HepG2 (cell line): ENCODE results near the gene CAPN15. TPM values are rescaled to one million over a fixed set of nuclear protein-coding genes. Genes with fewer than 3 reads are reported as not detected.

Experiments
- ATAC-seq: fragments of 200-7000 bp; cut with Tn5 transposase; 3 replicates; pipeline ENCODE4 v1.9.1; 2020; ENCODE audit warnings: mild to moderate bottlenecking, moderate library complexity
- BruUV-seq: library from RNA; stranded (reverse); fragments of 400-500 nt; replicated peaks from 2 replicates; lab custom pipeline; 2021; lab: Mats Ljungman, UMichigan
- CTCF ChIA-PET: fragments of 300-600 bp; formaldehyde crosslinking; extraction: SDS; loops from one replicate; lab custom pipeline; 2021; ENCODE audit warnings: low total read pairs, inconsistent platforms, low intra/inter-chr PET ratio; lab: Yijun Ruan, JAX
- POLR2A ChIA-PET: fragments of 350-600 bp; sonication (Branson Sonifier 250); formaldehyde crosslinking; loops from one replicate; lab custom pipeline; 2020; ENCODE audit warnings: antibody characterized with exemption, inconsistent platforms; lab: Yijun Ruan, JAX
- DNase-seq: peaks from one replicate; pipeline ENCODE4 v3.0.0-alpha.2; 2015; ENCODE audit warnings: low spot score
- FAIRE-seq: peaks from 3 replicates; lab custom pipeline; 2011; peaks lifted over from hg19 to GRCh38; lab: Jason Lieb, UNC
- H2AFZ ChIP-seq: one replicate; pipeline ENCODE4 v1.6.1; 2011; ENCODE audit warnings: low read length, inconsistent platforms
- H3K27ac ChIP-seq: fragments of 300-600 bp; 3 replicates; pipeline ENCODE4 v1.8.0; 2011; ENCODE audit warnings: mixed run types, mild to moderate bottlenecking, mixed read lengths, low read length, inconsistent platforms; ENCODE audit not compliant: insufficient read depth; ENCODE audit errors: extremely low read length
- H3K27me3 ChIP-seq, 2 experiments: fragments of 200-600 bp in 1 of 2; 2 replicates in 1 of 2; 3 replicates in 1 of 2; pipeline versions ENCODE4 v1.6.0 to v1.8.0; 2011; ENCODE audit warnings: low read length in 2 of 2, mild to moderate bottlenecking in 2 of 2, moderate library complexity in 2 of 2, inconsistent platforms in 1 of 2; ENCODE audit not compliant: insufficient read depth in 2 of 2, control insufficient read depth in 1 of 2
- H3K36me3 ChIP-seq, 2 experiments: fragments of 200-600 bp in 1 of 2; replicated peaks in 1 of 2; 2 replicates in 1 of 2; 3 replicates in 1 of 2; pipeline versions ENCODE4 v1.5.1 to v1.8.0; 2011; ENCODE audit warnings: low read length in 2 of 2, inconsistent platforms in 1 of 2; ENCODE audit not compliant: insufficient read depth in 2 of 2, control insufficient read depth in 1 of 2
- H3K4me1 ChIP-seq: 2 replicates; pipeline ENCODE4 v1.5.1; 2012; ENCODE audit warnings: low read length, inconsistent platforms; ENCODE audit not compliant: insufficient read depth
- H3K4me2 ChIP-seq: 2 replicates; pipeline ENCODE4 v1.6.0; 2011; ENCODE audit warnings: low read depth, low read length, inconsistent platforms
- H3K4me3 ChIP-seq, 3 experiments: fragments of 200-600 bp in 1 of 3; sonication (generic), shearing (Covaris generic) in 1 of 3; replicated peaks in 1 of 3; 2 replicates each; pipeline ENCODE4 v1.5.1; 2011 to 2016; ENCODE audit warnings: low read length in 3 of 3, inconsistent platforms in 2 of 3, low read depth in 2 of 3, mild to moderate bottlenecking in 2 of 3, control low read depth in 1 of 3, mixed read lengths in 1 of 3; ENCODE audit not compliant: insufficient read depth in 1 of 3
- H3K79me2 ChIP-seq: one replicate; pipeline ENCODE4 v1.6.1; 2011; ENCODE audit warnings: low read length, inconsistent platforms; ENCODE audit not compliant: insufficient read depth
- H3K9ac ChIP-seq: 2 replicates; pipeline ENCODE4 v1.6.0; 2011; ENCODE audit warnings: mild to moderate bottlenecking, low read depth, low read length, inconsistent platforms; ENCODE audit not compliant: insufficient read depth
- H3K9me3 ChIP-seq: 2 replicates; pipeline ENCODE4 v1.5.1; 2012; ENCODE audit warnings: mild to moderate bottlenecking, low read length
- H4K20me1 ChIP-seq: 2 replicates; pipeline ENCODE4 v1.6.0; 2011; ENCODE audit warnings: inconsistent platforms, mild to moderate bottlenecking, low read length, moderate library complexity; ENCODE audit not compliant: insufficient read depth
- ATAD3A ChIP-seq: sonication (generic); formaldehyde crosslinking; IDR thresholded peaks from 2 replicates; pipeline ENCODE4 v1.4.0; 2020; ENCODE audit warnings: missing genetic modification reagents
- ESRRA ChIP-seq: sonication (generic); formaldehyde crosslinking; IDR thresholded peaks from 2 replicates; pipeline ENCODE4 v1.5.1; 2020; ENCODE audit warnings: mild to moderate bottlenecking, low read depth, missing genetic modification reagents
- FOXA1 ChIP-seq, 2 experiments: fragments of 450-650 bp in 1 of 2; sonication (generic) in 1 of 2; formaldehyde crosslinking in 1 of 2; IDR thresholded peaks; 2 replicates each; pipeline versions ENCODE4 v1.4.0 to v1.6.1; 2016 to 2020; ENCODE audit warnings: missing genetic modification reagents in 1 of 2
- GFI1 ChIP-seq: sonication (generic); formaldehyde crosslinking; IDR thresholded peaks from 2 replicates; pipeline ENCODE4 v1.5.0; 2020; ENCODE audit warnings: missing genetic modification reagents, mild to moderate bottlenecking, borderline replicate concordance
- HDAC2 ChIP-seq: sonication (generic); formaldehyde crosslinking; IDR thresholded peaks from 2 replicates; pipeline ENCODE4 v1.4.0; 2020; ENCODE audit warnings: missing genetic modification reagents
- HNRNPK ChIP-seq: fragments of 200-400 bp; formaldehyde crosslinking; IDR thresholded peaks from 2 replicates; pipeline ENCODE4 v1.6.1; 2018; ENCODE audit warnings: low read length, low read depth, moderate library complexity, mild to moderate bottlenecking; ENCODE audit not compliant: poor library complexity, severe bottlenecking
- LRRFIP1 ChIP-seq: sonication (generic); formaldehyde crosslinking; conservative IDR thresholded peaks from 2 replicates; pipeline ENCODE4 v1.4.0; 2020; ENCODE audit warnings: missing genetic modification reagents
- MBNL3 ChIP-seq: fragments of 250-450 bp; sonication (Bioruptor Pico); conservative IDR thresholded peaks from 2 replicates; pipeline ENCODE4 v1.8.0; 2022; ENCODE audit warnings: mild to moderate bottlenecking, inconsistent platforms
- NFYB ChIP-seq: sonication (generic); formaldehyde crosslinking; IDR thresholded peaks from 2 replicates; pipeline ENCODE4 v1.4.0; 2020; ENCODE audit warnings: missing genetic modification reagents
- PATZ1 ChIP-seq: sonication (generic); formaldehyde crosslinking; IDR thresholded peaks from 2 replicates; pipeline ENCODE4 v1.4.0; 2020; ENCODE audit warnings: missing genetic modification reagents
- RFX5 ChIP-seq: IDR thresholded peaks from 2 replicates; pipeline ENCODE4 v1.6.1; 2011; ENCODE audit warnings: low read depth, low read length, improper control_type of control experiment
- SRSF9 ChIP-seq: fragments of 200-400 bp; formaldehyde crosslinking; IDR thresholded peaks from 2 replicates; pipeline ENCODE4 v1.6.1; 2018; ENCODE audit warnings: borderline replicate concordance, mild to moderate bottlenecking, low read depth, low read length; ENCODE audit not compliant: insufficient read depth, poor library complexity, severe bottlenecking
- ZFP41 ChIP-seq: sonication (generic); formaldehyde crosslinking; IDR thresholded peaks from 2 replicates; pipeline ENCODE4 v1.4.0; 2020; ENCODE audit warnings: mild to moderate bottlenecking, missing genetic modification reagents, borderline replicate concordance
- ZNF501 ChIP-seq: sonication (generic); formaldehyde crosslinking; IDR thresholded peaks from 2 replicates; pipeline ENCODE4 v1.5.1; 2020; ENCODE audit warnings: mild to moderate bottlenecking, moderate library complexity, missing genetic modification reagents
- ZNF772 ChIP-seq: sonication (generic); formaldehyde crosslinking; IDR thresholded peaks from 2 replicates; pipeline ENCODE4 v1.5.0; 2020; ENCODE audit warnings: mild to moderate bottlenecking, missing genetic modification reagents
- WGBS: methylation state at CpG from one replicate; pipeline ENCODE4 v1.1.6; 2017; ENCODE audit warnings: low lambda C conversion rate; 5-methylcytosine and 5-hydroxymethylcytosine counted together
- in situ Hi-C: cut with HindIII; loops from 2 replicates; pipeline ENCODE4 v1.10.0; 2017; ENCODE audit warnings: low pct_unique_long_range_greater_than_20kb; ENCODE audit not compliant: extremely low pct_ligation_motif_present
- intact Hi-C: fragments of 100-400 bp; cut with micrococcal nuclease; formaldehyde crosslinking; loops from one replicate; pipeline ENCODE4 v1.10.0; 2022; ENCODE audit not compliant: unreplicated experiment
- polyA plus RNA-seq, 8 experiments: library from polyadenylated mRNA; depleted of rRNA in 3 of 8; stranded (reverse) in 7 of 8; unstranded in 1 of 8; fragments of >200 nt; fragmentation: Illumina TruSeq in 4 of 8; extraction: Trizol in 4 of 8; gene quantifications; 2 replicates each; pipeline versions ENCODE4 v1.2.1 to v1.2.3, GENCODE V29; 2011 to 2016; ENCODE audit warnings: low read depth in 4 of 8, missing spikeins in 1 of 8, mixed read lengths in 1 of 8; ENCODE audit not compliant: insufficient read depth in 1 of 8
- total RNA-seq, 5 experiments: library from RNA; depleted of rRNA; stranded (reverse); fragments of >200 nt; fragmentation: Illumina TruSeq; extraction: Trizol; gene quantifications; 2 replicates each; pipeline ENCODE4 v1.2.3, GENCODE V29; 2016; ENCODE audit warnings: low read depth in 1 of 5
- TF ChIP-seq, protein P1 (sequence below): IDR thresholded peaks from 2 replicates; pipeline ENCODE4 v1.4.0; 2020; ENCODE audit warnings: mild to moderate bottlenecking, missing genetic modification reagents

The CAPN15 gene
- total and polyA plus RNA-seq, 2 of the 13 experiments (the other 11 are each of a cell fraction or from before 2014, with no cell fraction given), result 14.9 to 24.5 TPM

DNA sequence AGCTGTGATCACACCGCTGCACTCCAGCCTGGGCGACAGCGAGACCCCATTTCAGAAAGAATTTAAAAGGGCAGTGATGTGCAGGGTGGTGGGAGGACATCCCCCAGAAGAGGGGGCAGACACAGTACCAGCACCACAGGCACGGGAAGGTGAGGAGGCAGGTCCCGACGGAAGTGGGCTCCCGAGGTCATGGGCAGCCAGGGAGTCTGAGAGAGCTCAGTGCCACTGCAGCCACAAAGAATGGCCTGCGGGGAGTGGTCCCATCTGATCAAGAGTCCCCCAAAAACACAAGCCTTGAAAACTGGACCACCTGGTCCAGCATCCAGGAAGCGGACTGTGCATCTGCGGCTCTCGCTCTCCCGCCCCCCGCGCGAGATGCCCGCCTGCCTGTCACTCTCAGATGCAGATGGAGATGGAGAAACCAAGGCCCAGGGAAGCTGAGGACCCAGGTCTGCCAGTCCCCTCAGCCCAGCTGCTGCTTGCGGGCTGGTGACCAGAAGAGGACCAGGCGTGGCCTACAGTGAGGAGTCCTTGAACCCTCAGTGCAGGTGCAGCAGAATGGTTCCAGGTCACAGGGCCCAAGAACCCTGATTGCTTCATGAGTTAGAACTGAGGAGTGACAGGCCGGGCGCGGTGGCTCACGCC is 4.3 kb upstream of the CAPN15 start:
- no peaks in the 10 kb centered on the region; a peak in 1 of 5 replicates for H3K27me3 ChIP-seq
- H3K36me3 ChIP-seq, result peaks cover 18 to 31% of the 10 kb centered on the region in 2 experiments; a peak in 4 of 5 replicates
- no peak overlapping the region for H3K27ac ChIP-seq
- DNase-seq, result no peak
- no peak overlapping the region for H3K4me2 ChIP-seq
- BruUV-seq, result no TSS peak
- H3K4me1 ChIP-seq, result peaks cover 28% of the 10 kb centered on the region
- POLR2A ChIA-PET, result interaction anchor here (1.6 to 2.7 kb wide), 3 partner anchors 11 to 21 kb away, joined by 7 to 12 read pairs (median 7); no protein-coding TSS in a partner anchor
- FAIRE-seq, result no peak
- H3K4me3 ChIP-seq, result no peak overlapping the region
- intact Hi-C loops, result no loop called here
- ATAC-seq, result no peak
- H3K9ac ChIP-seq, result no peak overlapping the region
- in situ Hi-C loops, result no loop called here
- H3K9me3 ChIP-seq, result no peaks in the 10 kb centered on the region
- H4K20me1 ChIP-seq, result no peaks in the 10 kb centered on the region
- peaks cover 18% of the 10 kb centered on the region for H3K79me2 ChIP-seq
- WGBS, result 89% methylated on average over 17 of the region's 22 CpGs
- no peak overlapping the region for H2AFZ ChIP-seq
- CTCF ChIA-PET, result no interaction called here
- TF ChIP-seq ATAD3A (CRISPR knock-in tag) (no peak), PATZ1 (CRISPR knock-in tag) (no peak), FOXA1 (IDR thresholded peaks at IDR 0.05) (no peak), FOXA1 (CRISPR knock-in tag; IDR thresholded peaks at IDR 0.05) (0 out of 2 replicates have a peak, but pooled peaks have one; percentile 1), NFYB (CRISPR knock-in tag) (no peak), ZNF501 (CRISPR knock-in tag) (no peak), ESRRA (no peak), LRRFIP1 (CRISPR knock-in tag) (no peak), ZFP41 (CRISPR knock-in tag) (no peak), GFI1 (CRISPR knock-in tag) (no peak), RFX5 (no peak), SRSF9 (no peak), HDAC2 (CRISPR knock-in tag) (no peak), ZNF772 (0 out of 2 replicates have a peak, but pooled peaks have one; percentile 42), HNRNPK (no peak), MBNL3 (CRISPR knock-in tag) (no peak)
- TF ChIP-seq, protein P1, sequence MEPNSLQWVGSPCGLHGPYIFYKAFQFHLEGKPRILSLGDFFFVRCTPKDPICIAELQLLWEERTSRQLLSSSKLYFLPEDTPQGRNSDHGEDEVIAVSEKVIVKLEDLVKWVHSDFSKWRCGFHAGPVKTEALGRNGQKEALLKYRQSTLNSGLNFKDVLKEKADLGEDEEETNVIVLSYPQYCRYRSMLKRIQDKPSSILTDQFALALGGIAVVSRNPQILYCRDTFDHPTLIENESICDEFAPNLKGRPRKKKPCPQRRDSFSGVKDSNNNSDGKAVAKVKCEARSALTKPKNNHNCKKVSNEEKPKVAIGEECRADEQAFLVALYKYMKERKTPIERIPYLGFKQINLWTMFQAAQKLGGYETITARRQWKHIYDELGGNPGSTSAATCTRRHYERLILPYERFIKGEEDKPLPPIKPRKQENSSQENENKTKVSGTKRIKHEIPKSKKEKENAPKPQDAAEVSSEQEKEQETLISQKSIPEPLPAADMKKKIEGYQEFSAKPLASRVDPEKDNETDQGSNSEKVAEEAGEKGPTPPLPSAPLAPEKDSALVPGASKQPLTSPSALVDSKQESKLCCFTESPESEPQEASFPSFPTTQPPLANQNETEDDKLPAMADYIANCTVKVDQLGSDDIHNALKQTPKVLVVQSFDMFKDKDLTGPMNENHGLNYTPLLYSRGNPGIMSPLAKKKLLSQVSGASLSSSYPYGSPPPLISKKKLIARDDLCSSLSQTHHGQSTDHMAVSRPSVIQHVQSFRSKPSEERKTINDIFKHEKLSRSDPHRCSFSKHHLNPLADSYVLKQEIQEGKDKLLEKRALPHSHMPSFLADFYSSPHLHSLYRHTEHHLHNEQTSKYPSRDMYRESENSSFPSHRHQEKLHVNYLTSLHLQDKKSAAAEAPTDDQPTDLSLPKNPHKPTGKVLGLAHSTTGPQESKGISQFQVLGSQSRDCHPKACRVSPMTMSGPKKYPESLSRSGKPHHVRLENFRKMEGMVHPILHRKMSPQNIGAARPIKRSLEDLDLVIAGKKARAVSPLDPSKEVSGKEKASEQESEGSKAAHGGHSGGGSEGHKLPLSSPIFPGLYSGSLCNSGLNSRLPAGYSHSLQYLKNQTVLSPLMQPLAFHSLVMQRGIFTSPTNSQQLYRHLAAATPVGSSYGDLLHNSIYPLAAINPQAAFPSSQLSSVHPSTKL, result no peak
